NCI-H146 treated with DMSO at 0.1 percent for 48 hours (cell line): Measurements from ENCODE around the gene CYFIP2.

Experiments used
- DNase-seq: peaks from one replicate; lab custom pipeline; 2025; ENCODE audit not compliant: unreplicated experiment; lab: John Stamatoyannopoulos, UW

The CYFIP2 gene

GRCh38 chr5:157356576-157356975, 90.7 kb downstream of the CYFIP2 start:
- DNase-seq, result no peak

GRCh38 chr5:157357823-157358222, 91.9 kb downstream of the CYFIP2 start:
- DNase-seq, result no peak

- DNase-seq, result no peak
Measured at GRCh38 chr5:157358871-157359270, 92.9 kb downstream of the CYFIP2 start.

- no peak for DNase-seq
Measured at GRCh38 chr5:157359356-157360055, 93.6 kb downstream of the CYFIP2 start.

- no peak for DNase-seq
Measured at GRCh38 chr5:157362012-157362411, 96.1 kb downstream of the CYFIP2 start.

GRCh38 chr5:157362502-157362901, 96.6 kb downstream of the CYFIP2 start:
- no peak for DNase-seq

- DNase-seq, result no peak
Measured at GRCh38 chr5:157362982-157363381, 97.1 kb downstream of the CYFIP2 start.

GRCh38 chr5:157365732-157366131, 99.8 kb downstream of the CYFIP2 start:
- no peak for DNase-seq

GRCh38 chr5:157366741-157367674, 101.1 kb downstream of the CYFIP2 start:
- no peak for DNase-seq

GRCh38 chr5:157369507-157369906, 103.6 kb downstream of the CYFIP2 start:
- DNase-seq, result no peak

GRCh38 chr5:157370967-157371366, 105.0 kb downstream of the CYFIP2 start:
- no peak for DNase-seq

- DNase-seq, result no peak
Measured at GRCh38 chr5:157371655-157372471, 105.9 kb downstream of the CYFIP2 start.

GRCh38 chr5:157372472-157372822, 106.5 kb downstream of the CYFIP2 start:
- no peak for DNase-seq

GRCh38 chr5:157378509-157378908, 112.6 kb downstream of the CYFIP2 start:
- no peak for DNase-seq

GRCh38 chr5:157379983-157380382, 114.1 kb downstream of the CYFIP2 start:
- DNase-seq, result no peak

GRCh38 chr5:157381746-157382145, 115.8 kb downstream of the CYFIP2 start:
- no peak for DNase-seq

GRCh38 chr5:157382996-157383800, 117.3 kb downstream of the CYFIP2 start:
- no peak for DNase-seq

GRCh38 chr5:157384971-157385709, 119.2 kb downstream of the CYFIP2 start:
- DNase-seq, result no peak

GRCh38 chr5:157387041-157387563, 121.2 kb downstream of the CYFIP2 start:
- DNase-seq, result no peak

GRCh38 chr5:157387683-157388093, 121.8 kb downstream of the CYFIP2 start:
- DNase-seq, result no peak
